ENCODE measurements around the gene LAMP1. TPM values are rescaled to one million over a fixed set of nuclear protein-coding genes. Genes with fewer than 3 reads are reported as not detected.
"Not testable (repeated sequence)": the region's sequence is repeated elsewhere in the genome, so short reads cannot be mapped to it uniquely, and the experiment has no call there.

The LAMP1 gene
- total RNA-seq, 1 donor from 2014 or later, result 77.2 TPM

- peaks cover 0 to 5% (median under 1%) of the 10 kb centered on the region in 3 donors for H3K27me3 ChIP-seq (ENCODE audit: control insufficient read depth in 3 of 3, insufficient read depth in 3 of 3, low read length in 3 of 3)
- no peak overlapping the region for H3K9ac ChIP-seq (ENCODE audit: low read depth in 1 of 3, low read length in 3 of 3)
- H3K9me3 ChIP-seq (ENCODE audit: control insufficient read depth in 3 of 3, low read length in 3 of 3), result no peaks in the 10 kb centered on the region
- peaks cover 0 to 9% (median 9%) of the 10 kb centered on the region in 3 donors for H3K4me1 ChIP-seq (ENCODE audit: control insufficient read depth in 3 of 3, insufficient read depth in 3 of 3, low read length in 3 of 3)
- no peak overlapping the region for H3K27ac ChIP-seq (ENCODE audit: low read depth, low read length)
- no peaks in the 10 kb centered on the region for H3K36me3 ChIP-seq (ENCODE audit: control insufficient read depth in 3 of 3, insufficient read depth in 3 of 3, low read length in 3 of 3)
- H3K4me3 ChIP-seq (ENCODE audit: low read length in 3 of 3), result no peak overlapping the region
Measured at GRCh38 chr13:113369189-113369588, 72.2 kb downstream of the LAMP1 start.

GRCh38 chr13:113369881-113370280 is 72.8 kb downstream of the LAMP1 start:
- no peak overlapping the region for H3K27ac ChIP-seq (ENCODE audit: low read depth, low read length)
- peaks cover 0 to 7% (median 6%) of the 10 kb centered on the region in 3 donors for H3K4me1 ChIP-seq (ENCODE audit: control insufficient read depth in 3 of 3, insufficient read depth in 3 of 3, low read length in 3 of 3)
- H3K9me3 ChIP-seq (ENCODE audit: control insufficient read depth in 3 of 3, low read length in 3 of 3), result no peaks in the 10 kb centered on the region
- no peak overlapping the region for H3K9ac ChIP-seq (ENCODE audit: low read depth in 1 of 3, low read length in 3 of 3)
- H3K4me3 ChIP-seq (ENCODE audit: low read length in 3 of 3), result no peak overlapping the region
- H3K36me3 ChIP-seq (ENCODE audit: control insufficient read depth in 3 of 3, insufficient read depth in 3 of 3, low read length in 3 of 3), result no peaks in the 10 kb centered on the region
- peaks cover 0 to 10% (median 8%) of the 10 kb centered on the region in 3 donors for H3K27me3 ChIP-seq (ENCODE audit: control insufficient read depth in 3 of 3, insufficient read depth in 3 of 3, low read length in 3 of 3)

- Histone ChIP-seq H3K4me1 (ENCODE audit: control insufficient read depth in 3 of 3, insufficient read depth in 3 of 3, low read length in 3 of 3) (no peaks in the 10 kb centered on the region), H3K36me3 (ENCODE audit: control insufficient read depth in 3 of 3, insufficient read depth in 3 of 3, low read length in 3 of 3) (no peaks in the 10 kb centered on the region), H3K27ac (ENCODE audit: low read depth, low read length) (no peak overlapping the region), H3K27me3 (ENCODE audit: control insufficient read depth in 3 of 3, insufficient read depth in 3 of 3, low read length in 3 of 3) (peaks cover 0 to 10% (median 8%) of the 10 kb centered on the region in 3 donors), H3K9ac (ENCODE audit: low read depth in 1 of 3, low read length in 3 of 3) (no peak overlapping the region), H3K9me3 (ENCODE audit: control insufficient read depth in 3 of 3, low read length in 3 of 3) (no peaks in the 10 kb centered on the region), H3K4me3 (ENCODE audit: low read length in 3 of 3) (no peak overlapping the region)
Measured at GRCh38 chr13:113371061-113371460, 74.0 kb downstream of the LAMP1 start.

- H3K9ac ChIP-seq (ENCODE audit: low read depth in 1 of 3, low read length in 3 of 3); H3K27ac ChIP-seq (ENCODE audit: low read depth, low read length); H3K9me3 ChIP-seq (ENCODE audit: control insufficient read depth in 3 of 3, low read length in 3 of 3); H3K4me3 ChIP-seq (ENCODE audit: low read length in 3 of 3); H3K4me1 ChIP-seq (ENCODE audit: control insufficient read depth in 3 of 3, insufficient read depth in 3 of 3, low read length in 3 of 3); H3K27me3 ChIP-seq (ENCODE audit: control insufficient read depth in 3 of 3, insufficient read depth in 3 of 3, low read length in 3 of 3); H3K36me3 ChIP-seq (ENCODE audit: control insufficient read depth in 3 of 3, insufficient read depth in 3 of 3, low read length in 3 of 3): not testable (repeated sequence)
Measured at GRCh38 chr13:113371701-113372100, 74.7 kb downstream of the LAMP1 start.

Small RNAs within 50 kb of the gene (small RNA-seq; reads per million reads assigned to genes)
- gene MIR8075, result not detected

Other genes starting within 250 kb of the LAMP1 start
- under 0.01 TPM for gene F7, start 191.4 kb upstream of the LAMP1 start, total RNA-seq
- 33.9 TPM for gene F10, start 174.4 kb upstream of the LAMP1 start, total RNA-seq
- gene PROZ, start 138.6 kb upstream of the LAMP1 start, total RNA-seq, result not detected
- gene PCID2, start 88.6 kb upstream of the LAMP1 start, total RNA-seq, result 36.0 TPM
- 67.3 TPM for gene CUL4A, start 87.6 kb upstream of the LAMP1 start, total RNA-seq
- 3.7 TPM for gene GRTP1, start 66.9 kb downstream of the LAMP1 start, total RNA-seq
- gene ADPRHL1, start 156.2 kb downstream of the LAMP1 start, total RNA-seq, result 124 TPM
- gene DCUN1D2, start 193.5 kb downstream of the LAMP1 start, total RNA-seq, result 7.8 TPM